HG03095 (cell line): ENCODE data around the gene LARP1B.
"Not testable (repeated sequence)": the region's sequence is repeated elsewhere in the genome, so short reads cannot be mapped to it uniquely, and the experiment has no call there.

Source experiments
- ATAC-seq: cut with Tn5 transposase; IDR thresholded peaks from one replicate; pipeline ENCODE4 v1.9.1; 2021; ENCODE audit warnings: moderate library complexity; ENCODE audit not compliant: unreplicated experiment

Gene LARP1B

DNA sequence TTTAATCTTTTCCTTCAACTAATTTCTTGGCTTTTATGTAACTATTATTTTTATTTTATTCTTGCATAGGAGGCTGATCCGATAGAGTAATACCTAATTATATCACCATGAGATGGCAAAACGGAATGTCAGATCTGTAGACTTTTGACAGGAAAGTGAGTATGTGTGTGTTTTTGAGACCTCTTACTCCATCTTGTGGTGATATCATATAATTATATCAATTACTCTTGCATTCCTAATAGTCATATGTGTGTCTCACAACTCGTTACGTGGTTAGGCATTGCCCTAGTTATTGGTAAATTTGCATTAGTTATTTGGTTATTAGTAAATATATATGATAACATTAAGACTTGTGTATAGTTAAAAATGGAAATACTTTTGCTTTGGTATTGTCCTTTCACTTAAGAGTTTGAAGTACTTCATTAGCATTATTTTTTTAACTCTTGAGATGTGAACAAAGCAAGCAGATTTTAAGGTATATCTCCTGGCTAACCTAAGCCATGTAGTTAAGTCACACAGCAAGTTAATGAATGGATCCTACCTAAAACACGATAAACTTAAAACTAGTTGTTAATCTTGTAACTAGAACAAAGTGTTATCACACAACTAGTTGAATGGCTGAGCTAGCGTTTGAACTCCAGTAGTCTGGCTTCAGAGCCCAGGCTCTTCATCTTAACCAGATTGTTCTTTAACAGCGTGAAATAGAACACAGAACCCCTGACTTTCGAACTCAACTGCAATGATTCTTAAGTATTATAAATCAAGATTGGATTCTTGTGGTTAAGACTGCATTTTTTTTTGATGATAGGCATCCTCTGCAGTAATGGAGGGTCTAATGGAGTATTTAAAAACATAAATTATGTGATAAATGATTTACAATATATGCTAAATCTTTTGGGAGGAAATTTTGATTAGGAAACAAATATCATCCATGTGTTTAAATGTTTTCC, 159.4 kb downstream of the LARP1B start:
- no peak for ATAC-seq

DNA sequence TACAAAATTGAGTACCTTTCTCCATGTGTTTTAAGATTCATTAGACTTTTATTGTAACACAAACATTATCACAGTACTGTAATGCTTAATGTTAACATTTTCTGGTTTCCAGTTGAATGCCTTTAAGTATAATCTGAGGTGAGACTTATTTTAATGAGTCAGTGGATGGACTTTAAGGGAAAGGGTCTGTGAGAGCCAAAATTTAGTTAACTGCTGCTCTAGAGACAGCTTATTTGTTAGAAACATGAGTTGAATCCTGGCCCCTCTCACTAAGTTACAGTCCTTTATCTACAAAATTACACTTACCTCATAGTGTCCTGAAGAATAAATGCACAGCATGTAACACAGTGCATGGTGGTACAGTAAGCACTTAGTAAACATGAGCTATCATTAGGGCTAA, 160.5 kb downstream of the LARP1B start:
- ATAC-seq = no peak

DNA sequence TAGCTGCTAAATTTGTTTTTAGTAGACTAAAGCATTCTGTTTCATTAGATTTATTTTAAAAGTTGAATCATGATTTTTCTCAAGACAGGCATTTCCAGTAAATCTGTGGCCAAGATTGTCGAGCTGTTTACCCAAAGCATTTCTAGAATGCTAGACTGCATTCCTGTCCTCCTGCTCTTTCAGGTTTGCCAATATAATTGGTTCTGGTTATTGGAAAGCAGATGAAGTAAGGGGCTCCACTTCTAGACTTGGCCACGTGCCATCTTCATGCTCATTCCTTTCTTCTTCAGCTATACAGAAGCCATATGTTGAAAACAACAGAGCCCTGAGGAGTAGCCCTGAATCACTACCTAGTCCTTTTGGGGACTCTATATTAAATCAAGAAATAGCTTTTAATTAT, 164.0 kb downstream of the LARP1B start:
- ATAC-seq = no peak

DNA sequence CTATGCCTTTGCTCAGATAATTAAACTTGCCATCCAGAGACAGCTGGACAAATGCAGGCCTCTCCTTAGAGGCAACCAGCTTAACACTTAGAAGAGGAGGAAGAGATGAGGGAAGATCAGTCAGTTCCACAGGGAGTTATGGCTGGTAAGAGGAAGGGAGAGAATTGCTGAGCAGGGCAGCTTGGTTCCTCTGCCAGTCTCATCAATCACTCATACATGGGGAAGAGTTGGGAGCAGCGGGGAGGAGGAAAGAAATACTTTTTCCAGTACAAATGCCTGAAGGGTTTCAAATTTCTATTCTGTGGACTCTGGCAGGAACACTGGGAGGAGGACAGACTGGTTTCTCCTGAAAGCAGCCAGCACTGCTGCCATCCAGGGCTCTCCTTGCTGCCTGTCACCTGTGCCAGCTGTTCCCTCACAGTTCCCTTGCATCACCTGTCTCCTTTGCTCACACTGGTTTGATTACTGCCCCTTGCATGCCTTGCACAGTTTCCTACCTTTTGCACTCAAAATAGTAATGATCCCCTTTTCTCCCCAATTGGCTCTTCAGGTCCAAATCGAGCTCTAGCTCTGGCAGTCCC, 167.0 kb downstream of the LARP1B start:
- ATAC-seq = no peak

DNA sequence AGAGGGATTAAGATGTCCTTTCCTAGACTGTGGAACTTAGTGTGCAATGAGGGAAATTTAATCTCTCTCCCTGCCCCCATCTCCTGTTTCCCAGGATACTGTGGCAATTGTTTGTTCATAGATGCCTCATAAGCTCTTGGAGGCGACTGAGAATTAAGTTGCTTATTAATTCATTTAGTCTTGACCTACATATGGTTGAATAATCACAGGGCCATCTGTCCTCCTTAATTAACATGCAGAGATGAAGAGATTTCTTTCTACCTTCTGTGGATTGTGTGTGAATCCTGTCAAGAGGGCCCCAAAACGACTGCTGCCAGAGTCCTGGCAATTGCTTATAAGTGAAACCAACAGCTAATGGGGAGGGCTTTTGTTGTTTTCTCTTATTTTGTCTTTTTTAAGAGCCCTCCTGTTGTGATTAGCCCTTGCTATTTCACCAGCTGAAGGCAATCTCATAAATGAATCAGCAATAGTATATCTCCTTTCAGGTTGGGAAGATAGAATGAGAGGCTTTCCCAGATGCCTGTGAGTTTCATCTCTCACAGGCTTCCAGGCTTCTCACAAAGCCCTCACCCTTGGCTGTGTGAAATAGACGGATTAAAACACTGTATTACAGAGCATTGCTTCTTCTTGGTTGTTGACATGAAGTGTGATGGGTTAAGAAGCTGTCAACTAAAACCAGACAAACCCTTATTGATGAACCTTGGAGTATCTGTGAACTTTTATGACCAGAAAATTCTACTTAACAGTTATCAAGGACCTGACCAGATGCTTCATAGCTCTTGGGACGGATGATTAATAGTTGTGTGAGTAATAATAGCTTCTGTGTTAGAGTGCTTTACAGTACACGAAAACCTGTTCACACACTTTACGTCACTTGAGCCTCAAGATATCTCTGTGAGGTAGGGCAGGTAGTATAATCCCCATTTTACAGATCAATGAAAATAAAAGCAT, 168.0 kb downstream of the LARP1B start:
- ATAC-seq = no peak

DNA sequence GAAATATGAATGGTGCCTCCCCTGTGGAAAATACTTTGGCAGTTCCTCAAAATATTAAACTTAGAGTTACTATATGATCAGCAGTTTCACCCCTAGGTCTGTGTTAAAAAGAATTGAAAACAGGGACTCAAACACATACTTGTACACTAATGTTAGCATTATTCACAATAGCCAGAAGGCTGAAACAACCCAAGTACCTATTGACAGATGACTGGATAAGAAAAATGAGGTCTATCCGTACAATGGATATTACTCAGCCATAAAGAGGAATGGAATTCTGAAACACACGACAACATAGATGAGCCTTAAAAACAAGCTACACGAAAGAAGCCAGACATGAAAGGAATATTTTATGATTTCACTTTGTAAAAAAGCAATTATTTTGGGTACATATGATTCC, 171.6 kb downstream of the LARP1B start:
- no peak for ATAC-seq

DNA sequence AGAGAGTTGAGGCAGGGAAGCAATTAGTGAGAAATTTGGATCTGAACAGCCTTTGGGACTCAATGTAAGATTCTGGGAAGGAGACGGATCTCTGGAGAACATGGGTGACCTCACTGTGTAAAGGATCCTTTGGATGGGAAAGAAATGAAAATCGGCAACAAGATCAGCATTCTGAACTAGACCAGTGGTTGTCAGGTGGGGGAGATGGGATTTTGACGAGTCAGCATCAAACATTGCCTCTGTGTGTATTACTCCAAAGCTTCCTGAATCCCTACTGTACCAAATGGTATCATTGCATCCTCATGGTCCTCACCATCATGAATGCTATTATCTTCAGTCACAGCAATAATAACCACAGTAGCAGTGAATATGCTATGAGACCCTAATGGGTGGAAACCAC, 173.7 kb downstream of the LARP1B start:
- no peak for ATAC-seq

DNA sequence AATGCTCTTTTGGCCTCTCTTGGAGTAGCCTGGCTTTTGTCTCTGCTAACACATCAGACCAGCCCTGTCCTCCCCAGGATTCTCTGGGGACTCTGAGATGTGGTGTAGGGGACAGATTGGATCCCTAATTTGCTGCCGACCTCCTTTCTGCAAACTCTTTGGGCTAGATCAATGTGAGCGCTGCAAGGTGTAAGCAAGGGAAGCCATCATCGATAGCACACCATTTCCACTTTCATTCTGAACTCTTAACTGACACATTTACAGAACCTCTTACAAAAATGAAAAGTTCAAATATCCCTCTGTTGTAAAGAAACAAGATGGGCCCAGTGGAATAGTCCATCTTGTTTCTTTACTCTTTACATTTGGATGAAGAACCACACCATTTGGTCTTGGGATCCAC, 179.9 kb downstream of the LARP1B start:
- ATAC-seq = no peak

DNA sequence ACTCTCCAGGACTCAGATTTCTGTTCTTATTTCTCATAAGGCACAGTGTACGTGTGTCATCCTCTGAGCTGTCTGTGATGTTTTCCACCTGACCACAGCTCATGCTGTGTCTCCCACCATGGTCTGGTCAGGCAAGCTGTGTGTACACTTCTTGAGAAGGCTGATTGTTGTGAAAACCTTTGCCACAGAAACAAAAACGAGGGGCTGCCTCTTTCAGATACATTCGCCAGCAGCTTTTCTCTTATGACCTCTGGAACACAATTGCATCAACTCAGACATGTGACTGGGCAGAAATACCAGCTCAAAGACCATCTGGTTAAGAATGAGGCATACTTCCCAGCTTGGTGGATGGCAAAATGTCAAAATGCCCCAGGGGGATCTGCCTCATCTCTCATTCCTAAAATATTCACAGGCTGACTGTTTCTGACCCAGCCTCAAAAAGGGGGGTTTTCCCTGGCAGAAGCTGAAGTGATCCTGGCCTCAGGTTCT, 180.4 kb downstream of the LARP1B start:
- ATAC-seq = no peak

DNA sequence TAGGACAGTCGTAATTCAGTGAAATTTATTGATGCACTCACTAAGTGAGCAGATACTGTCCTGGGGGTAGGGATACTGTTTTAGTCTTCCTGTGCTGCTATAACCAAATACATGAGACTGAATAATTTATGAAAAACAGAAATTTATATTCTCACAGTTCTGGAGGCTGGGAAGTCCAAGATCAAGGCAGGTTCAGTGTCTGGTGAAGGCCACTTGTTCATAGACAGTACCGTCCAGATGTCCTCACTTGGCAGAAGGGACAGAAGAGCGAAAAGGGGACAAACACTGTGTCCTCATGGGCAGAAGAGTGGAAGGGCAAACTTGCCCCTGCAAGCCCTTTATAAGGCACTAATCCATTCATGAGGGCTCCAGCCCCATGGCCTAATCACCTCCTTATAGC, 180.9 kb downstream of the LARP1B start:
- no peak for ATAC-seq

DNA sequence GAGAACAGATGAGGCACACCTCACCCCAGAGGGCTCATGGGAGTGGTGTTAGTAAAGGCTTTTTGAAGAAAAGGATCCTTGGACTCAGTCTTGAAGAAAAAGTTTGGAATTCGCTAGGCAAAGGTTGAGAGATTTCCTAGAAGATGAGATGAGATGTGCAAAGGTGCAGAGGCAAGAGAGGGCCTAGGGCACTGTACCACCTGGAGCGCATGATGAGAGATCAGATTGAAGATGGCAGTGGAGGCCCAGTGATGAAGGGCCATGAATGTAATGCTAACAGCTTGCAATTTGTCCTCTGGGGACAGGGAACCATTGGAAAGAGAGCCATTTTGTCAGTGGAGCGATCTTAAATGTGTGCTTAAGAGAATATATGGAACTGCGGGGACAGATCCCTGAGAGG, 181.5 kb downstream of the LARP1B start:
- no peak for ATAC-seq

DNA sequence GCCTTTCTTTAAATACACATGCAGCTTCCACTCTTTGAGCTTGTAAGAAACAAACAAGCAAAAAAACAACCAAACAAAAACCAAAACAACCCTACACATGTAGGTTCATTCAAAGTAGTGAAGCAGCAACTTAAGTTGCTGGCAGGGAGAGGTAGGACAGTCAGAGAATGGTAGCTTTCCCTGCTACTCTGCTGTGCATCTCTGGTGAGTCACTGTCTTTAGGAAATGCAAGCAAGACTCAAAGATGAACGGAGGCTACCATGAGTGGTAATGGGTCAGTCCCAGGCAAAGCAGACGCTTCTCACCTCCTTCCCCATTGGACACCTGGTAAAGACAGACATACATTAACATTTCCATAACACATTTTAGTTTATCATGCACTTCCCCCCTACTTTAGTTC, 183.3 kb downstream of the LARP1B start:
- no peak for ATAC-seq

DNA sequence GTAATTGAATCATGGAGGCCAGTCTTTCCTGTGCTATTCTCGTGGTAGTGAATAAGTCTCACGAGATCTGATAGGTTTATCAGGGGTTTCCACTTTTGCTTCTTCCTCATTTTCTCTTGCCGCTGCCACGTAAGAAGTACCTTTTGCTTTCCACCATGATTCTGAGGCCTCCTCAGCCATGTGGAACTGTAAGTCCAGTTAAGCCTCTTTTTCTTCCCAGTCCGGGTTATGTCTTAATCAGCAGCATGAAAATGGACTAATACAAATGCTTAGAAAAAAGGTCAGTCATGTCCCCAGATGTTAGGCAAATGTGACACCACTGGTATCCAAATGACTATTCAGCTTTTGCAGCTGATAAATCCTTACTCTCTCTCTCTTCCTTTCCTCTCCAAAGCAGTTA, 184.3 kb downstream of the LARP1B start:
- not testable (repeated sequence) for ATAC-seq

DNA sequence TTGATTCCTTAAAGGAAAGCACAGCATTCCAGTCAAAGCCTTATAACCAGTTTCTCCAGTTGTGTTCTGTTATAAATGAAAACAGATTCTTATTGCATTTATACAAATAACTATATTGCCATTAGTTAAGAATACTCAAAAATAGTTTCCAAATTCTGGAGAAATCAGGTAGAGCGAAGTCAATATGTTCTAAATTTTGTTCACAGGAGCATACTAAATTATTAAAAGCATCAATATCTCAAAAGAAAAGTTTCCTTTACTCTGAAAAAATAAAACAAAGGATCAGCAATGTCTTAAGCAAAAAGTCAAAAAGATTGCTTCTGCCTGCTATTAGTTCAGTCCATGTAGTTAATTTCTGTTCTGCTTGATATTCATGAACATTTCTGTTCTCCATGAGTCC, 186.8 kb downstream of the LARP1B start:
- ATAC-seq = no peak

DNA sequence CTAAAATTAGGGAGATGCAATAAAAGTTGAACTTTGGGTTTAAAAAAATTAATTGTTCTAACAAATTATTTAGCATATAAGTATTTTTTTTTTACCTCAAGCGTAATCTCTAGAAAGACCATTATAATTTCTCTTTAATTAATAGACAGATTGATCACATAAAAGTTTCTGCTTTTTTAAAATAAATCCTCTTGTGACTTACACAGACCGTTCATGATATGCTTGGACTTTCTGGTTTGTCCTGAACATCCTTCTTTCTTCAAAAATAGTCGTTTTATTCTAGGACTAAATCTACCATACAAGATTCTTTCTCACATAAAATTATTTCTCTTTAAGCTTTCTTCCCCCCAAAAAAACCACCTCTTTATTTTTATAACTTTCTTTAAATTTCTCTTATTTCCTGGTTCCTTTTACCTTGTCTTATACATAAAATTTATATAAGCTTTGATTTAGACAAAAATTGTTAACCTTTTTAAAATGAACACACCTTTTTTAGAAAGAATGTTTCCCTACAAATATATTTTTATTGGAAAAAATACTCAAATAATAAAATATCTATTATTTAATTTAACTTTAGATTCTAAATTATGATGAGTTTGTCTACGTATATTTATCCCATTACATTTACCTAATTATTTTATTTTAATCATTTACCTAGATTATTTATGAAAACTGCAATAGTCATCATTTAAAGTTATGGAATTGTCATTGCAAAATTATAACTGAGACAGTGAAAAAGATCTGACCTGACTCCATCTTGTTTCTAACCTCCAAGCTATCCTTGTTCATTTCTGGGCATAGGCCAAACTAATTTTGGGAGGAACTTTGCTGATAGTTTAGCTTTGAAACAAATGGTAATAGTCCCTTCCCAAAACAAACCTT, 188.9 kb downstream of the LARP1B start:
- no peak for ATAC-seq

DNA sequence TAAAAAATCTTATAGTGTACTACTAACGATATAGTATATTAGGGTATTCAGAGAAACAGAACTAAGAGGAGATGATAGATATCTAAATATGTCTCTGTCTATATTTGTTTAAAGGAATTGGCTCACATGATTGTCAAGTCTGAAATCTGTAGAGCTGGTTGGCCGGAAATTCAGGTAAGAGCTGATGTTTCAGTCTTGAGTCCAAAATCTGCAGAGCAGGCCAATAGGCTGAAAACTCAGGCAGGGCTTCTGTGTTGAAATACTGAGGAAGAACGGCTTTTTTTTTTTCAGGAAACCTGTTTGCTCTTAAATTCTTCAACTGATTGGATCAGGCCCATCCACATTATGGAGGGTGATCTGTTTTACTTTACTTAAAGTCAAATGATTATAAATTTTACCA, 194.8 kb downstream of the LARP1B start:
- ATAC-seq = no peak

DNA sequence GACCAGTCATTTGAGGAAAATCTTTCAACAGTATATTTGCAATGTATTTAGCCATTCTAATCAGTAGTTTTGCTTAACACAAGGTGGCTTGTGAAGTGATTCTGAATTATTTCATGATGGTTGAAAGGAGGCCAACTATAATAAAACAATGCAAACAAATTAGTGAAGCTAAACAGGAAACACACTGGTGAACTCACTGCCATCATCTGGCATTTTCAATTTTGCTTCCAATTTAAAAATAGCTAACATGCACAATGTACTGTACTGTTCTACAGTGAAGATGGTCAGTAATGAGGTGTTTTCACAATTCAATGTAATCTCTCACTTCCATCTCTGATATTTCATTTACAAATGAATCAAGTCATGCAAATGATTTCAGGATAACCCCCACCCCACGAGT, 195.4 kb downstream of the LARP1B start:
- ATAC-seq = no peak

DNA sequence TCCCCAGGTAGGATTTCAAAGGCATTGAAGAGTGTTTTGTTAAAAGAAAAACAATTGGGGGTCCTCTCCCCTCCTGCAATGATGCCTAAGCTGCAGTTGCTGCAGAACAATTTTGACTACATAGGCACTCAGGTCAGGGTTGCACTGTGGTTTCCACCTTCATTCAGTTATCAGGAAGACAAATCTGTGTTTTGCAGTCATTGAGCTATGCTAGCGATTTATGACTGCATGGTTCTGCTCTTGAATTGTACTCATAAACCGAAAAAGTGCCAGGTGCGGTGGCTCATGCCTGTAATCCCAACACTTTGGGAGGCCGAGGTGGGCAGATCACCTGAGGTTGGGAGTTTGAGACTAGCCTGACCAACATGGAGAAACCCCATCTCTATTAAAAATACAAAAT, 197.1 kb downstream of the LARP1B start:
- not testable (repeated sequence) for ATAC-seq

DNA sequence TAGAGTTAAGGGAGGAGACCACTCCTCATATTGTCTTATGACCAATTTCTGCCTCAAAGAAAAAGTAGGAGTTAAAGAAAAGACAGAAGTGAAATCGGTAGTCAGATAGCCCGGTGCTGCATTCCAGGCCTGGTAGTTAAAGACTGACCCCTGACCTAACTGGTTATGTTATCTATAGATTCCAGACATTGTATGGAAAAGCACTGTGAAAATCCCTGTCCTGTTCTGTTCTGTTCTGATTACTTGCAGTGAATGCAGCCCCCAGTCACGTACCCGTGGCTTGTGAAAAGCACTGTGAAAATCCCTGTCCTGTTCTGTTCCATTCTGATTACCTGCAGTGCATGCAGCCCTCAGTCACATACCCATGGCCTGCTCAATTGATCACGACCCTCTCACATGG, 198.8 kb downstream of the LARP1B start:
- not testable (repeated sequence) for ATAC-seq
